H1 (cell line): ENCODE data around the gene LRRC8D. TPM values are rescaled to one million over a fixed set of nuclear protein-coding genes. Genes with fewer than 3 reads are reported as not detected.

Experiments used
- CTCF ChIA-PET: fragments of 300-600 bp; sonication (Branson Sonifier 250); formaldehyde crosslinking; loops from one replicate; lab custom pipeline; 2021; ENCODE audit not compliant: partially characterized antibody; lab: Charles Lee
- POLR2A ChIA-PET: fragments of 300-600 bp; sonication (Branson Sonifier 250); formaldehyde crosslinking; loops from one replicate; lab custom pipeline; 2021; ENCODE audit warnings: inconsistent platforms; ENCODE audit not compliant: partially characterized antibody; lab: Charles Lee
- DNase-seq, 2 experiments: peaks; one replicate each; pipeline versions ENCODE4 v3.0.0 to v3.0.0-alpha.2; 2010 to 2022; ENCODE audit warnings: low spot score in 2 of 2, low read depth in 1 of 2, mixed read lengths in 1 of 2
- FAIRE-seq: peaks from 2 replicates; lab custom pipeline; 2011; peaks lifted over from hg19 to GRCh38; lab: Jason Lieb, UNC
- H2AFZ ChIP-seq: 2 replicates; pipeline ENCODE4 v1.8.1; 2012; ENCODE audit warnings: low read length, inconsistent platforms
- H2AK5ac ChIP-seq: 2 replicates; pipeline ENCODE4 v1.6.1; 2013; ENCODE audit warnings: low read depth, low read length
- H2BK120ac ChIP-seq: replicated peaks from 2 replicates; pipeline ENCODE3; 2013; ENCODE audit warnings: low read depth, low read length, inconsistent platforms
- H2BK12ac ChIP-seq: 2 replicates; pipeline ENCODE4 v1.6.1; 2013; ENCODE audit warnings: low read depth, low read length
- H2BK15ac ChIP-seq: 2 replicates; pipeline ENCODE4 v1.6.1; 2013; ENCODE audit warnings: low read length
- H2BK20ac ChIP-seq: 2 replicates; pipeline ENCODE4 v1.6.1; 2013; ENCODE audit warnings: low read length
- H2BK5ac ChIP-seq: 2 replicates; pipeline ENCODE4 v1.6.1; 2013; ENCODE audit warnings: low read depth, low read length
- H3K14ac ChIP-seq: 2 replicates; pipeline ENCODE4 v1.6.1; 2013; ENCODE audit warnings: inconsistent platforms; ENCODE audit not compliant: insufficient read length
- H3K18ac ChIP-seq: 2 replicates; pipeline ENCODE4 v1.6.1; 2013; ENCODE audit warnings: low read length; ENCODE audit errors: extremely low read depth
- H3K23ac ChIP-seq: 2 replicates; pipeline ENCODE4 v1.6.1; 2013; ENCODE audit warnings: inconsistent platforms; ENCODE audit not compliant: insufficient read length
- H3K23me2 ChIP-seq: 2 replicates; pipeline ENCODE4 v1.6.1; 2013; ENCODE audit warnings: low read depth, low read length
- H3K27ac ChIP-seq: 2 replicates; pipeline ENCODE4 v1.6.1; 2011; ENCODE audit warnings: low read depth, low read length, inconsistent platforms
- H3K27me3 ChIP-seq, 4 experiments: replicated peaks in 1 of 4; 1 replicate in 1 of 4; 2 replicates in 3 of 4; pipeline versions ENCODE4 v1.6.1 to v1.8.1; 2011 to 2013; ENCODE audit warnings: low read length in 3 of 4, mild to moderate bottlenecking in 3 of 4, inconsistent platforms in 2 of 4, mixed read lengths in 2 of 4, moderate library complexity in 1 of 4; ENCODE audit not compliant: control insufficient read depth in 3 of 4, insufficient read depth in 3 of 4; ENCODE audit errors: extremely low read depth in 1 of 4
- H3K36me3 ChIP-seq, 4 experiments: 2 replicates each; pipeline versions ENCODE4 v1.6.1 to v1.8.1; 2011 to 2013; ENCODE audit warnings: mild to moderate bottlenecking in 4 of 4, low read length in 3 of 4, moderate library complexity in 2 of 4, control low read depth in 1 of 4, inconsistent platforms in 1 of 4; ENCODE audit not compliant: insufficient read depth in 4 of 4, control insufficient read depth in 2 of 4
- H3K4ac ChIP-seq: replicated peaks from 2 replicates; pipeline ENCODE3; 2013; ENCODE audit warnings: low read length, low read depth, mixed read lengths, inconsistent platforms; ENCODE audit not compliant: insufficient read length
- H3K4me1 ChIP-seq, 4 experiments: replicated peaks in 1 of 4; 1 replicate in 1 of 4; 2 replicates in 3 of 4; pipeline versions ENCODE4 v1.6.1 to v1.8.1; 2011 to 2013; ENCODE audit warnings: low read length in 3 of 4, inconsistent platforms in 2 of 4, mixed read lengths in 1 of 4; ENCODE audit not compliant: insufficient read depth in 4 of 4, control insufficient read depth in 3 of 4
- H3K4me2 ChIP-seq, 2 experiments: 2 replicates each; pipeline versions ENCODE4 v1.6.1 to v1.8.1; 2011 to 2013; ENCODE audit warnings: low read depth in 2 of 2, low read length in 2 of 2, control low read depth in 1 of 2, inconsistent platforms in 1 of 2, mild to moderate bottlenecking in 1 of 2; ENCODE audit not compliant: insufficient read depth in 1 of 2
- H3K4me3 ChIP-seq, 4 experiments: fragments of 200-600, 300-600 bp in 1 of 4; sonication (generic), shearing (Covaris generic), sonication (Bioruptor Twin) in 1 of 4; 2 replicates each; pipeline versions ENCODE4 v1.5.1 to v1.8.1; 2011 to 2016; ENCODE audit warnings: low read length in 4 of 4, low read depth in 3 of 4, control low read depth in 2 of 4, inconsistent platforms in 2 of 4, mild to moderate bottlenecking in 2 of 4, mixed read lengths in 1 of 4, moderate library complexity in 1 of 4; ENCODE audit not compliant: insufficient read depth in 2 of 4; ENCODE audit errors: extremely low read depth in 1 of 4
- H3K56ac ChIP-seq: replicated peaks from 2 replicates; pipeline ENCODE3; 2013; ENCODE audit warnings: low read depth, mild to moderate bottlenecking, mixed read lengths, low read length, inconsistent platforms; ENCODE audit not compliant: insufficient read length
- H3K79me1 ChIP-seq: 2 replicates; pipeline ENCODE4 v1.6.1; 2013; ENCODE audit warnings: low read depth, low read length, control low read depth
- H3K79me2 ChIP-seq, 2 experiments: 2 replicates each; pipeline versions ENCODE4 v1.6.1 to v1.8.1; 2012 to 2013; ENCODE audit warnings: low read length in 2 of 2, mild to moderate bottlenecking in 2 of 2, inconsistent platforms in 1 of 2; ENCODE audit not compliant: insufficient read depth in 2 of 2, control insufficient read depth in 1 of 2
- H3K9ac ChIP-seq, 4 experiments: replicated peaks in 1 of 4; 1 replicate in 1 of 4; 2 replicates in 3 of 4; pipeline versions ENCODE4 v1.6.1 to v1.8.1; 2011 to 2013; ENCODE audit warnings: low read depth in 3 of 4, low read length in 3 of 4, control low read depth in 2 of 4, mild to moderate bottlenecking in 2 of 4, moderate library complexity in 2 of 4, inconsistent platforms in 1 of 4; ENCODE audit errors: extremely low read depth in 1 of 4
- H3K9me3 ChIP-seq, 2 experiments: 2 replicates each; pipeline versions ENCODE4 v1.6.1 to v1.8.1; 2012 to 2013; ENCODE audit warnings: mild to moderate bottlenecking in 2 of 2, moderate library complexity in 2 of 2, control low read depth in 1 of 2, inconsistent platforms in 1 of 2, low read depth in 1 of 2, low read length in 1 of 2, mixed read lengths in 1 of 2; ENCODE audit not compliant: insufficient read depth in 2 of 2
- H4K20me1 ChIP-seq, 2 experiments: replicated peaks in 1 of 2; 2 replicates each; pipeline versions ENCODE3 to v1.8.1; 2011 to 2013; ENCODE audit warnings: inconsistent platforms in 2 of 2, low read length in 2 of 2, mild to moderate bottlenecking in 1 of 2; ENCODE audit not compliant: insufficient read depth in 2 of 2, control insufficient read depth in 1 of 2
- H4K5ac ChIP-seq: 2 replicates; pipeline ENCODE4 v1.6.1; 2013; ENCODE audit warnings: low read length, low read depth, mixed read lengths, inconsistent platforms; ENCODE audit not compliant: insufficient read length
- H4K8ac ChIP-seq: 2 replicates; pipeline ENCODE4 v1.8.0; 2013; ENCODE audit warnings: mild to moderate bottlenecking, moderate library complexity, low read length, inconsistent platforms; ENCODE audit not compliant: insufficient read depth; ENCODE audit errors: extremely low read depth
- H4K91ac ChIP-seq: replicated peaks from 2 replicates; pipeline ENCODE3; 2013; ENCODE audit warnings: low read length, mixed read lengths, inconsistent platforms; ENCODE audit not compliant: insufficient read length
- JUN ChIP-seq: IDR thresholded peaks from 2 replicates; pipeline ENCODE4 v1.6.1; 2011; ENCODE audit warnings: low read depth, mild to moderate bottlenecking, improper control_type of control experiment, low read length
- RXRA ChIP-seq: IDR thresholded peaks from 2 replicates; pipeline ENCODE4 v1.6.1; 2011; ENCODE audit warnings: low read depth, mild to moderate bottlenecking, low read length, moderate library complexity; ENCODE audit not compliant: insufficient read depth
- SIN3A ChIP-seq, 2 experiments: IDR thresholded peaks in 1 of 2; conservative IDR thresholded peaks in 1 of 2; 2 replicates each; pipeline ENCODE4 v1.6.1; 2011 to 2012; ENCODE audit warnings: low read length in 2 of 2, improper control_type of control experiment in 1 of 2, low read depth in 1 of 2, mild to moderate bottlenecking in 1 of 2
- WGBS, 2 experiments: shearing (Covaris generic) in 1 of 2; methylation state at CpG; one replicate each; pipeline versions ENCODE4 v1.1.6 to v1.1.7; 2013 to 2015; ENCODE audit warnings: low lambda C conversion rate in 2 of 2, mixed read lengths in 2 of 2, inconsistent platforms in 1 of 2, low coverage in 1 of 2, missing lambda C conversion rate in 1 of 2; ENCODE audit not compliant: insufficient replicate concordance in 2 of 2, insufficient coverage in 1 of 2, insufficient read length in 1 of 2; ENCODE audit errors: extremely low coverage in 1 of 2, missing lambda C conversion rate in 1 of 2; 5-methylcytosine and 5-hydroxymethylcytosine counted together
- polyA plus RNA-seq, 7 experiments: library from polyadenylated mRNA; depleted of rRNA in 3 of 7; stranded (reverse) in 5 of 7; unstranded in 2 of 7; fragments of >200 nt in 5 of 7; fragments of 200-250 nt in 2 of 7; gene quantifications; 1 replicate in 5 of 7; 2 replicates in 1 of 7; 4 replicates in 1 of 7; pipeline versions ENCODE4 v1.2.1 to v1.2.3, GENCODE V29; 2011 to 2013; ENCODE audit warnings: missing spikeins in 2 of 7, mixed read lengths in 2 of 7
- total RNA-seq: library from RNA; stranded (reverse); fragmentation: NEBNext Ultra II Directional; extraction: Animal tissue kit (Norgen Biotek cat#: 25700); gene quantifications from 2 replicates; pipeline ENCODE4 v1.2.1, GENCODE V29; 2021

Gene LRRC8D
- total and polyA plus RNA-seq, 2 of the 8 experiments (the other 6 are each of a cell fraction or from before 2014, with no cell fraction given) = 42.0 to 58.5 TPM

DNA sequence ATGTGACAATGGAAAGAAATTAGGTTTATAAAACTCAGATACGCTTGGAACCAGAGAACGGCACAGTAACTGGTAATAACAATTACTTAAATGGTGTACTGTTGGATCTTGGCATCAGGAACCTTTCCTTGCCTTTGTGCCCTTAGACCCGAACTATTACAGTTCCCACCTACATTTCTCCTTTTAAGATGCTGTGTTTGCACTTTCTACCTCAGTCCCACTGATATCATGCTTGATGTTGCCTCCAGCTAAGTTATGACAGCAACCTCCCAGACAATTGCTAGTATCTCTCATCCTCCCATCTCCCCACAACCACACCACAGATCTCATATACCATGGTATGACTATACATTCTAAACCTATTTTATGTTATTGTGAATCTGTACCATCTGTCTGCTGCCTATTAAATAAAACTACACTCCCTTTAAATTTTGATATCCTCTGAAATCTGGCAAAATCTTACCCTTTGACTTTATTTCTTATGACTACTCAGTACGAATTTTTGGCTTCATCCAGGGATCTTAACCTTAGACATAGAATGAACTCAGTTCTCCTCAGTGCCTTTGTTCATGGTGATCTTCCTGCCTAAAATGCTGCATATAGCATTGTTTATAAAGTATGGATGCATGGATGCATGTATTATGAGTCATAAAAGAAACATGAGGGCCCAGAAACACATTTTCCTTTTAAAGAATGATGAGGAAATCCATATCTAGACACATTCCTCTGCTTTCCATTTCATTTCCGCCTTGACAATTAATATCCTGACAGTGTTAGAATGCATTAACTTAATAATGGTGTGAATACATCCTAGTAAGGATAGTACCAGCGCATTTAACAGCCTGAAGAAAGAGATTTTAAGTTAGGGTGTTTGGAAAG, 64.1 kb downstream of the LRRC8D start:
- Histone ChIP-seq H2AFZ (no peak overlapping the region), H3K4me1 (no peaks in the 10 kb centered on the region; a peak in 1 of 7 replicates), H4K91ac (no peak overlapping the region), H2AK5ac (no peak overlapping the region), H3K23me2 (no peaks in the 10 kb centered on the region), H3K18ac (no peak overlapping the region), H3K27ac (no peak overlapping the region), H3K79me2 (peaks cover 0 to 59% of the 10 kb centered on the region in 2 experiments; a peak in 3 of 4 replicates), H3K79me1 (peaks cover 6% of the 10 kb centered on the region; the same call in 1 of the 2 replicates), H3K36me3 (peaks cover 0 to 11% (median 5%) of the 10 kb centered on the region in 4 experiments; a peak in 3 of 8 replicates), H3K56ac (no peak overlapping the region), H3K4me3 (no peak overlapping the region), H4K20me1 (peaks cover 0 to 4% of the 10 kb centered on the region in 2 experiments), H2BK120ac (no peak overlapping the region), H2BK15ac (no peak overlapping the region), H2BK5ac (no peak overlapping the region), H3K9ac (no peak overlapping the region), H3K14ac (no peak overlapping the region), H4K5ac (no peak overlapping the region), H2BK12ac (no peak overlapping the region), H4K8ac (no peak overlapping the region), H3K9me3 (peaks cover 4 to 8% of the 10 kb centered on the region in 2 experiments; a peak in 2 of 4 replicates), H3K4ac (no peak overlapping the region), H3K23ac (no peak overlapping the region), H3K4me2 (no peak overlapping the region; a peak in 1 of 4 replicates), H3K27me3 (no peaks in the 10 kb centered on the region), H2BK20ac (no peak overlapping the region)
- no peak for TF ChIP-seq RXRA
- no peak for TF ChIP-seq JUN
- TF ChIP-seq SIN3A (conservative IDR thresholded peaks at IDR 0.05 in 1 of 2, IDR thresholded peaks at IDR 0.05 in 1 of 2; ENCODE audit: low read depth in 1 of 2, low read length in 2 of 2) = no peak
- no peak for DNase-seq
- FAIRE-seq = no peak
- POLR2A ChIA-PET = interaction anchor here (1.4 to 1.8 kb wide), 2 partner anchors 21 to 60 kb away, joined by 4 to 5 read pairs; no protein-coding TSS in a partner anchor
- WGBS, 2 experiments = 93% methylated on average over 6 of the region's 6 CpGs; no CpG with 5 or more reads in 1 of the 2 experiments
- CTCF ChIA-PET = no interaction called here
